HCT116 (cell line): Measurements from ENCODE around the gene CBX3.
"Not testable (repeated sequence)": the region's sequence is repeated elsewhere in the genome, so short reads cannot be mapped to it uniquely, and the experiment has no call there.

Source experiments
- CEBPB ChIP-seq: IDR thresholded peaks from 2 replicates; pipeline ENCODE4 v1.6.1; 2012; ENCODE audit warnings: low read depth
- EGR1 ChIP-seq: IDR thresholded peaks from 2 replicates; pipeline ENCODE4 v1.6.1; 2012; ENCODE audit warnings: low read depth
- POLR2A ChIP-seq: IDR thresholded peaks from 2 replicates; pipeline ENCODE4 v1.7.0; 2011; ENCODE audit warnings: borderline replicate concordance; ENCODE audit not compliant: insufficient read depth, insufficient read length; ENCODE audit errors: extremely low read depth
- POLR2AphosphoS5 ChIP-seq: IDR thresholded peaks from 2 replicates; pipeline ENCODE4 v1.6.1; 2011; ENCODE audit warnings: mild to moderate bottlenecking, low read depth, low read length, moderate library complexity
- SRF ChIP-seq: IDR thresholded peaks from 2 replicates; pipeline ENCODE4 v1.6.1; 2012; ENCODE audit warnings: low read depth
- ZFX ChIP-seq: fragments of 450-650 bp; IDR thresholded peaks from 2 replicates; pipeline ENCODE4 v1.6.1; 2017
- ZNF274 ChIP-seq: fragments of 200-500 bp; sonication (Bioruptor generic); IDR thresholded peaks from 2 replicates; pipeline ENCODE4 v1.6.1; 2014; ENCODE audit warnings: mild to moderate bottlenecking, low read depth, low read length, inconsistent platforms
- TF ChIP-seq, protein P1 (sequence below): IDR thresholded peaks from 2 replicates; pipeline ENCODE4 v1.6.1; 2012; ENCODE audit warnings: low read depth
- TF ChIP-seq, protein P2 (sequence below), 3 experiments: fragments of 200-600 bp in 1 of 3; sonication (generic) in 1 of 3; IDR thresholded peaks in 2 of 3; conservative IDR thresholded peaks in 1 of 3; 2 replicates each; pipeline ENCODE4 v1.5.1; 2012 to 2017; ENCODE audit warnings: low read depth in 2 of 3, low read length in 2 of 3, antibody characterized with exemption in 1 of 3, borderline replicate concordance in 1 of 3, control low read depth in 1 of 3, mild to moderate bottlenecking in 1 of 3, mixed read lengths in 1 of 3, mixed run types in 1 of 3, moderate library complexity in 1 of 3; ENCODE audit not compliant: insufficient read depth in 1 of 3

- TF ChIP-seq, protein P1, sequence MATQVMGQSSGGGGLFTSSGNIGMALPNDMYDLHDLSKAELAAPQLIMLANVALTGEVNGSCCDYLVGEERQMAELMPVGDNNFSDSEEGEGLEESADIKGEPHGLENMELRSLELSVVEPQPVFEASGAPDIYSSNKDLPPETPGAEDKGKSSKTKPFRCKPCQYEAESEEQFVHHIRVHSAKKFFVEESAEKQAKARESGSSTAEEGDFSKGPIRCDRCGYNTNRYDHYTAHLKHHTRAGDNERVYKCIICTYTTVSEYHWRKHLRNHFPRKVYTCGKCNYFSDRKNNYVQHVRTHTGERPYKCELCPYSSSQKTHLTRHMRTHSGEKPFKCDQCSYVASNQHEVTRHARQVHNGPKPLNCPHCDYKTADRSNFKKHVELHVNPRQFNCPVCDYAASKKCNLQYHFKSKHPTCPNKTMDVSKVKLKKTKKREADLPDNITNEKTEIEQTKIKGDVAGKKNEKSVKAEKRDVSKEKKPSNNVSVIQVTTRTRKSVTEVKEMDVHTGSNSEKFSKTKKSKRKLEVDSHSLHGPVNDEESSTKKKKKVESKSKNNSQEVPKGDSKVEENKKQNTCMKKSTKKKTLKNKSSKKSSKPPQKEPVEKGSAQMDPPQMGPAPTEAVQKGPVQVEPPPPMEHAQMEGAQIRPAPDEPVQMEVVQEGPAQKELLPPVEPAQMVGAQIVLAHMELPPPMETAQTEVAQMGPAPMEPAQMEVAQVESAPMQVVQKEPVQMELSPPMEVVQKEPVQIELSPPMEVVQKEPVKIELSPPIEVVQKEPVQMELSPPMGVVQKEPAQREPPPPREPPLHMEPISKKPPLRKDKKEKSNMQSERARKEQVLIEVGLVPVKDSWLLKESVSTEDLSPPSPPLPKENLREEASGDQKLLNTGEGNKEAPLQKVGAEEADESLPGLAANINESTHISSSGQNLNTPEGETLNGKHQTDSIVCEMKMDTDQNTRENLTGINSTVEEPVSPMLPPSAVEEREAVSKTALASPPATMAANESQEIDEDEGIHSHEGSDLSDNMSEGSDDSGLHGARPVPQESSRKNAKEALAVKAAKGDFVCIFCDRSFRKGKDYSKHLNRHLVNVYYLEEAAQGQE, result not testable (repeated sequence)
- TF ChIP-seq, protein P2, sequence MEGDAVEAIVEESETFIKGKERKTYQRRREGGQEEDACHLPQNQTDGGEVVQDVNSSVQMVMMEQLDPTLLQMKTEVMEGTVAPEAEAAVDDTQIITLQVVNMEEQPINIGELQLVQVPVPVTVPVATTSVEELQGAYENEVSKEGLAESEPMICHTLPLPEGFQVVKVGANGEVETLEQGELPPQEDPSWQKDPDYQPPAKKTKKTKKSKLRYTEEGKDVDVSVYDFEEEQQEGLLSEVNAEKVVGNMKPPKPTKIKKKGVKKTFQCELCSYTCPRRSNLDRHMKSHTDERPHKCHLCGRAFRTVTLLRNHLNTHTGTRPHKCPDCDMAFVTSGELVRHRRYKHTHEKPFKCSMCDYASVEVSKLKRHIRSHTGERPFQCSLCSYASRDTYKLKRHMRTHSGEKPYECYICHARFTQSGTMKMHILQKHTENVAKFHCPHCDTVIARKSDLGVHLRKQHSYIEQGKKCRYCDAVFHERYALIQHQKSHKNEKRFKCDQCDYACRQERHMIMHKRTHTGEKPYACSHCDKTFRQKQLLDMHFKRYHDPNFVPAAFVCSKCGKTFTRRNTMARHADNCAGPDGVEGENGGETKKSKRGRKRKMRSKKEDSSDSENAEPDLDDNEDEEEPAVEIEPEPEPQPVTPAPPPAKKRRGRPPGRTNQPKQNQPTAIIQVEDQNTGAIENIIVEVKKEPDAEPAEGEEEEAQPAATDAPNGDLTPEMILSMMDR (IDR thresholded peaks at IDR 0.05 in 2 of 3, conservative IDR thresholded peaks at IDR 0.05 in 1 of 3; ENCODE audit: borderline replicate concordance in 1 of 3, insufficient read depth in 1 of 3, low read depth in 2 of 3, low read length in 2 of 3), result not testable (repeated sequence)
- not testable (repeated sequence) for TF ChIP-seq POLR2A, POLR2AphosphoS5, EGR1, SRF, CEBPB, ZNF274, ZFX
These were observed 37.7 kb upstream of the CBX3 start for GRCh38 chr7:26163804-26164203.
